Smooth muscle cell (in vitro differentiated cells): ENCODE results near the gene WDR7. TPM values are rescaled to one million over a fixed set of nuclear protein-coding genes. Genes with fewer than 3 reads are reported as not detected.

ENCODE experiments used
- DNase-seq: peaks from one replicate; lab custom pipeline; 2025; ENCODE audit not compliant: unreplicated experiment; lab: John Stamatoyannopoulos, UW
- H2AFZ ChIP-seq: fragments of 200-600 bp; sonication (generic); 2 replicates; pipeline ENCODE4 v1.6.0; 2016; ENCODE audit warnings: antibody characterized with exemption, low read depth, mild to moderate bottlenecking
- H3F3A ChIP-seq: fragments of 200-600 bp; sonication (generic); 2 replicates; pipeline ENCODE4 v1.6.0; 2017; ENCODE audit warnings: antibody characterized with exemption, low read depth
- H3K27ac ChIP-seq: fragments of 200-600 bp; sonication (generic); 2 replicates; pipeline ENCODE4 v1.5.1; 2016; ENCODE audit warnings: low read depth, mild to moderate bottlenecking
- H3K27me3 ChIP-seq: fragments of 200-600 bp; sonication (generic); 2 replicates; pipeline ENCODE4 v1.6.1; 2016; ENCODE audit warnings: low read depth, mild to moderate bottlenecking
- H3K36me3 ChIP-seq: fragments of 200-600 bp; sonication (generic); 2 replicates; pipeline ENCODE4 v1.5.1; 2016; ENCODE audit warnings: low read depth
- H3K4me1 ChIP-seq: fragments of 200-600 bp; sonication (generic); 2 replicates; pipeline ENCODE4 v1.5.1; 2016; ENCODE audit warnings: low read depth
- H3K4me2 ChIP-seq: fragments of 200-600 bp; sonication (generic); 2 replicates; pipeline ENCODE4 v1.6.0; 2016; ENCODE audit warnings: mild to moderate bottlenecking
- H3K4me3 ChIP-seq: fragments of 200-600 bp; sonication (generic); 2 replicates; pipeline ENCODE4 v1.5.1; 2016; ENCODE audit warnings: mild to moderate bottlenecking
- H3K79me2 ChIP-seq: fragments of 200-600 bp; sonication (generic); 2 replicates; pipeline ENCODE4 v1.6.0; 2016; ENCODE audit warnings: low read depth, mild to moderate bottlenecking
- H3K9ac ChIP-seq: fragments of 200-600 bp; sonication (generic); 2 replicates; pipeline ENCODE4 v1.6.0; 2016; ENCODE audit warnings: low read depth
- H3K9me3 ChIP-seq: fragments of 200-600 bp; sonication (generic); replicated peaks from 2 replicates; pipeline ENCODE4 v1.5.1; 2016; ENCODE audit warnings: low read depth
- H4K20me1 ChIP-seq: fragments of 200-600 bp; sonication (generic); 2 replicates; pipeline ENCODE4 v1.6.0; 2016; ENCODE audit warnings: low read depth
- CTCF ChIP-seq: fragments of 200-600 bp; sonication (generic); IDR thresholded peaks from 2 replicates; pipeline ENCODE4 v1.5.1; 2017; ENCODE audit warnings: borderline replicate concordance, mild to moderate bottlenecking, antibody characterized with exemption; ENCODE audit not compliant: insufficient read depth, poor library complexity, severe bottlenecking
- WGBS: methylation state at CpG from one replicate; pipeline ENCODE4 v1.1.7; 2016; ENCODE audit warnings: low lambda C conversion rate; 5-methylcytosine and 5-hydroxymethylcytosine counted together
- polyA plus RNA-seq: library from polyadenylated mRNA; unstranded; fragments of >200 nt; fragmentation: Nextera tagmentation; extraction: Ambion mirVana; gene quantifications from 2 replicates; pipeline ENCODE4 v1.2.1, GENCODE V29; 2016
- total RNA-seq: library from RNA; depleted of rRNA; stranded (reverse); fragments of >200 nt; gene quantifications from 2 replicates; pipeline ENCODE4 v1.2.3, GENCODE V29; 2014

WDR7 gene
- total and polyA plus RNA-seq, 2 experiments from 2014 or later, result 5.3 to 9.2 TPM

- Histone ChIP-seq H3F3A (no peaks in the 10 kb centered on the region), H3K9me3 (no peaks in the 10 kb centered on the region), H3K27ac (no peak overlapping the region), H2AFZ (no peak overlapping the region), H3K27me3 (no peaks in the 10 kb centered on the region), H3K4me2 (no peak overlapping the region), H4K20me1 (no peaks in the 10 kb centered on the region), H3K79me2 (no peaks in the 10 kb centered on the region), H3K9ac (no peak overlapping the region), H3K4me1 (no peaks in the 10 kb centered on the region), H3K36me3 (no peaks in the 10 kb centered on the region), H3K4me3 (no peak overlapping the region)
- WGBS, result 90% methylated on average over 1 of the region's 1 CpG
- DNase-seq, result no peak
- TF ChIP-seq CTCF, result no peak
These were observed 190.7 kb downstream of the WDR7 start for GRCh38 chr18:56841836-56842235.

GRCh38 chr18:56843241-56843640 lies 192.1 kb downstream of the WDR7 start:
- no peak overlapping the region for H3K4me2 ChIP-seq
- no peaks in the 10 kb centered on the region for H4K20me1 ChIP-seq
- no peak overlapping the region for H2AFZ ChIP-seq
- H3K4me3 ChIP-seq, result no peak overlapping the region
- no peaks in the 10 kb centered on the region for H3F3A ChIP-seq
- H3K27me3 ChIP-seq, result no peaks in the 10 kb centered on the region
- no peak overlapping the region for H3K9ac ChIP-seq
- TF ChIP-seq CTCF, result no peak
- DNase-seq, result no peak
- 100% methylated on average over 4 of the region's 4 CpGs for whole genome bisulfite sequencing
- no peaks in the 10 kb centered on the region for H3K36me3 ChIP-seq
- no peaks in the 10 kb centered on the region for H3K4me1 ChIP-seq
- no peaks in the 10 kb centered on the region for H3K79me2 ChIP-seq
- H3K27ac ChIP-seq, result no peak overlapping the region
- no peaks in the 10 kb centered on the region for H3K9me3 ChIP-seq

- 95% methylated on average over 1 of the region's 1 CpG for WGBS
- H3K36me3 ChIP-seq, result no peaks in the 10 kb centered on the region
- no peak for TF ChIP-seq CTCF
These were observed 193.4 kb downstream of the WDR7 start for GRCh38 chr18:56844556-56844955.

GRCh38 chr18:56851774-56852173 lies 200.6 kb downstream of the WDR7 start:
- H3K4me3 ChIP-seq, result no peak overlapping the region
- no peak for TF ChIP-seq CTCF
- H3K27ac ChIP-seq, result no peak overlapping the region
- no peaks in the 10 kb centered on the region for H3K27me3 ChIP-seq
- H3K9ac ChIP-seq, result no peak overlapping the region
- H4K20me1 ChIP-seq, result no peaks in the 10 kb centered on the region
- H2AFZ ChIP-seq, result no peak overlapping the region
- no peaks in the 10 kb centered on the region for H3K4me1 ChIP-seq
- H3K79me2 ChIP-seq, result no peaks in the 10 kb centered on the region
- WGBS, result 40% methylated on average over 1 of the region's 1 CpG
- no peaks in the 10 kb centered on the region for H3K36me3 ChIP-seq
- no peaks in the 10 kb centered on the region for H3K9me3 ChIP-seq
- no peaks in the 10 kb centered on the region for H3F3A ChIP-seq
- no peak for DNase-seq
- no peak overlapping the region for H3K4me2 ChIP-seq

More at GRCh38 chr18:56844556-56844955, 193.4 kb downstream of the WDR7 start:
- H3K27me3 ChIP-seq, result no peaks in the 10 kb centered on the region
- no peaks in the 10 kb centered on the region for H3K4me1 ChIP-seq
- H2AFZ ChIP-seq, result no peak overlapping the region
- H3K9ac ChIP-seq, result no peak overlapping the region
- H3F3A ChIP-seq, result no peaks in the 10 kb centered on the region
- no peak for DNase-seq
- H4K20me1 ChIP-seq, result no peaks in the 10 kb centered on the region
- H3K4me3 ChIP-seq, result no peak overlapping the region
- H3K4me2 ChIP-seq, result no peak overlapping the region
- H3K79me2 ChIP-seq, result no peaks in the 10 kb centered on the region
- no peaks in the 10 kb centered on the region for H3K9me3 ChIP-seq
- no peak overlapping the region for H3K27ac ChIP-seq
